SIG-M5 treated with dmso at 0.1 percent for 504 hours (cell line): Measurements from ENCODE around the gene PLEKHG2.
A peak's percentile ranks its signal among the peaks of the same experiment; 100 is the strongest.

Experiments used
- DNase-seq: peaks from one replicate; lab custom pipeline; 2025; ENCODE audit not compliant: unreplicated experiment; lab: John Stamatoyannopoulos, UW

PLEKHG2 gene

DNA sequence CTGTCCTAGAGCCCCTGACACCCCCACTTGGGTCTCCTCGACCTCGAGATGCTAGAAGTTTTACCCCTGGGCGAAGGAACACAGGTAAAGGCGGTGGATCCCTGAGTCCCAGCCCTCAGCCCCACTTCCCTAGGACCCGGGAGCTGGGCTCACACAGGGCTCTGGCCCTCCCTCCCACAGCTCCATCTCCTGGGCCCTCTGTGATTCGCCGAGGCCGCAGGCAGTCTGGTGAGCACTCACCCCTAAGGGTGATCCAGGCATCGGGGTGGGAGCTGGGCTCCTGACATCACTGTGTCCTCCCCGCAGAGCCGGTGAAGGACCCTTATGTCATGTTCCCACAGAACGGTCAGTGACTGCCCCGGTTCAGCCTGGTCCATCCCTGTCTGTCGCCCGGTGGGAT lies 8.3 kb downstream of the PLEKHG2 start:
- no peak for DNase-seq

DNA sequence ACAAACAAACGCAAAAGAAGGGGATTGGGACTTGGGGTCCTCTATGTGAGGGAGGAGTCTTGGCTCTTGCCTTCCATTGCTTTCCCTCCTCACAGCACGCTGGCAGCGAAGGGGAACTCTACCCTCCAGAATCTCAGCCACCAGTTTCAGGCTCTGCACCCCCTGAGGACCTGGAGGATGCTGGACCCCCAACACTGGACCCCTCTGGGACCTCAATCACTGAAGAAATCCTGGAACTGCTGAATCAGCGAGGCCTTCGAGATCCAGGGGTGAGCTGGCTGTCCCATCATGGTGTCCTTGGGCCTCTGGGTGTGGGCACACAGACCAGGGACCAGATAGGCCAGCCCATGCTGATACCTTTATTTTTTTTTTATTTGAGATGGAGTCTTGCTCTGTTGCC lies 9.6 kb downstream of the PLEKHG2 start:
- DNase-seq, result no peak

DNA sequence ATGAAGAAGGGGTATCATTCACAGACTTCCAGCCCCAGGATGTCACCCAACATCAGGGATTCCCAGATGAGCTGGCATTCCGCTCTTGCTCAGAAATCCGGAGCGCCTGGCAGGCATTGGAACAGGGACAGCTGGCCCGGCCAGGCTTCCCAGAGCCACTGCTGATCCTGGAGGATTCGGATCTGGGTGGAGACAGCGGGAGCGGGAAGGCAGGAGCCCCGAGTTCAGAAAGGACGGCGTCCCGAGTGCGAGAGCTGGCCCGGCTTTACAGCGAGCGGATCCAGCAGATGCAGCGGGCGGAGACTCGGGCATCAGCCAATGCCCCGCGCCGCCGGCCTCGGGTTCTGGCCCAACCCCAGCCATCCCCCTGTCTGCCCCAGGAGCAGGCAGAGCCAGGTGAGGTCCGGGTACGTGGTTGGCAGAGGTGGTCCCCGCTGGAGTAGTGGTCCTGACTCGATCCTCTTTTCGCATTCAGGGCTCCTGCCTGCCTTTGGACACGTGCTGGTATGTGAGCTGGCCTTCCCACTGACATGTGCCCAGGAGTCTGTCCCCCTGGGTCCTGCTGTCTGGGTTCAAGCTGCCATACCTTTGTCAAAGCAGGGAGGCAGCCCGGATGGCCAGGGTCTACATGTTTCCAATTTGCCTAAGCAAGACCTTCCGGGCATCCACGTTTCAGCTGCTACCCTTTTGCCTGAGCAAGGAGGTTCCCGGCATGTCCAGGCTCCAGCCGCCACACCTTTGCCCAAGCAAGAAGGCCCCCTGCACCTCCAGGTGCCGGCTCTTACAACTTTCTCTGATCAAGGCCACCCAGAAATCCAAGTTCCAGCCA lies 11.0 kb downstream of the PLEKHG2 start:
- no peak for DNase-seq

DNA sequence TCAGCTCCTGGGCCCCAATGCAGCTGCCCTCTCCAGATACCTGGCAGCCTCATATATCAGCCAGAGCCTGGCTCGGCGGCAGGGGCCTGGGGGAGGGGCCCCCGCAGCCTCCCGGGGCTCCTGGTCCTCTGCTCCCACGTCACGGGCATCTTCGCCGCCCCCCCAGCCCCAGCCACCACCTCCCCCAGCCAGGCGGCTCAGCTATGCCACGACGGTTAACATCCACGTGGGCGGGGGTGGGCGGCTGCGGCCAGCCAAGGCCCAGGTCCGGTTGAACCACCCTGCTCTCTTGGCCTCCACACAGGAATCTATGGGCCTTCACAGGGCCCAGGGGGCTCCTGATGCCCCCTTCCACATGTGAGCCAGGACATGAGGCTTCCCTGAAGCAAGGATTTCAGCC lies 12.5 kb downstream of the PLEKHG2 start:
- DNase-seq, result no peak

DNA sequence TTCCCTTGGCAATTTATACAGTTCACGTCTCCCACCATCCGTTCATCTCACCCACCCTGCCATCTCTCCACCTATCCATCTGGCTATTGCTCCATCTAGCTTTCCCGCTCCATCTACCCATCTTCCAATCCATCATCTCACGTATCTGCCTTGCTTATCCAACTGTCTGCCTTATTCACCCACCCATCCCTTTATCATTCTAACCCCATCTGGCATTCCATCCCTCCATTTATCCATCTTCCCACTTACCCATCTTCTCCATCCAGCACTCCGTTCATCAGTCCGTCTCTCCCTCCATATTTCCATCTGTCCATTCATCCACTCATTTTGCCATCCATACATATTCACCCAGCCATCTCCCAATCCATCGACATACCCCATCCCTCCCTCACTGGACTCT lies 13.3 kb downstream of the PLEKHG2 start:
- DNase-seq, result no peak

DNA sequence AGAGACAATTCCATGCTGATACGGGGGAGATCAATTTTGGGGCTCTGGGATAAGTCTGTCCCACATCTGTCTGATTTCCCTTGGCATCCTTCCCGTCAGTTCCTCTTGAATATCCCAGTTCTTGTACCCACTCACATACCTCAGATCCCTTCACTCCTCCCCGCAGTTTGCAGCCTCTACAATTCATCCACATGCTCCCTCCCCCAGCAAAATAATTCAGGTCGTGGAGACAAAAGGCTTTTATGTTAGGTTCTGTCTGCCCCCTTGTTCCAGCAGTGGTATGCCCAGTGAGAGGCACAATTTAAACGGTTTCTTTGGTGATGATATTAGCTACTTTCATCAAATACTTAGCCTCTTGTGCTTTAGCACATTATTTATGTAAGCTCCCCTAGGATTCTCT lies 13.7 kb downstream of the PLEKHG2 start:
- no peak for DNase-seq

DNA sequence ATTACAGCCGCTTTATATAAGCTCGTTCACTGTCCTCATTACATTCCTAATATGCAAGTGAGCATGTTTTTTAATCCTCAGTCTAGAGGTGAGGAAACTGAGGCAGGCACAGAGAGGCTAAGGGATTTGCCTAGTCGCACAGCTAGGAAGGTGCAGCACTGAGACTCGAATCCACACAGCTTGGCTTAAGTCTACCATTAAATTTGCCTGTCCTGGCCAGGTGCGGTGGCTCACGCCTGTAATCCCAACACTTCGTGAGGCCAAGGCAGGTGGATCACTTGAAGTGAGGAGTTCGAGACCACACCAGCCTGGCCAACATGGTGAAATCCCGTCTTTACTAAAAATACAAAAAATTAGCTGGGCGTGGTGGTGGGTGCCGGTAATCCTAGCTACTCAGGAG lies 15.2 kb downstream of the PLEKHG2 start:
- DNase-seq, result no peak

DNA sequence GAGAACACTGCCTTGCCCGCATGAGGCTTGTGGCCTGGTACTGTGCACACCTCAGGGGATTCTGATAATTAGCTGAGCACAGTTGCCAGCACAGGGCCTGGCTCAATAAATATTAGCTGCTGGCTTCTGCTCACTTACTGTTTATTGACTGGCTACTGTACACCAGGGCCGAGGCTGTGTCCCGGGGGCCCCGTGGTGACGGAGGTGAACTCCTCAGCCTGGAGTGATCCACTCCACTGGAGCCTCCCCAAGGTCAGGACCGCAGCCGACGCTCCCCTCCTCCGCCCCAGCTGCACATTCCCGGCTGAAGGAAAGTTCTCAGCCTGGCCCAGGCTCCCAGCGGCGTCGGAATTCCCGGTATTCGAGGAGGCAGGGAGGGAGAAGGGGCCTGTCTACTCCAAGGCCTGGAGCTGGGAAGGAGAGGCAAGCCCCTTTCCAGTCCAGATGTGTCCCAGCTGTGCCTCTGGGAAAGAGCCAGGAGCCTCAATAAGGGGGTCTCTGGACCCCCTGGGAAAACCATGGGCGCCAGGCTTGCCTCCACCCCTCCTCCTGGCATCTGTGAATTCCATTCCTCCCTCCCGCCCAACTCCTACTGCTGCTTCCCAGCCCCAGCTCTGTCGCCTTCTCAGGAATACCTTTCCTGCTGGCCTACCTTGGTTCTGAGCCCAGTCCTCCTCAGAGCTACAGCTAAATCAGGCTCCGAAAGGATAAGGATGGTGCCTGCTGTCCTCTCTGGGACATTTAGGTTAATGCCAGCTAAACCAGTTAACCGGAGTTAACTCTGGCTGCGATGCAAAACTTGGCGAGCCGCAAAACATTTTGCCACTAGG lies 16.0 kb downstream of the PLEKHG2 start:
- DNase-seq, result no peak

DNA sequence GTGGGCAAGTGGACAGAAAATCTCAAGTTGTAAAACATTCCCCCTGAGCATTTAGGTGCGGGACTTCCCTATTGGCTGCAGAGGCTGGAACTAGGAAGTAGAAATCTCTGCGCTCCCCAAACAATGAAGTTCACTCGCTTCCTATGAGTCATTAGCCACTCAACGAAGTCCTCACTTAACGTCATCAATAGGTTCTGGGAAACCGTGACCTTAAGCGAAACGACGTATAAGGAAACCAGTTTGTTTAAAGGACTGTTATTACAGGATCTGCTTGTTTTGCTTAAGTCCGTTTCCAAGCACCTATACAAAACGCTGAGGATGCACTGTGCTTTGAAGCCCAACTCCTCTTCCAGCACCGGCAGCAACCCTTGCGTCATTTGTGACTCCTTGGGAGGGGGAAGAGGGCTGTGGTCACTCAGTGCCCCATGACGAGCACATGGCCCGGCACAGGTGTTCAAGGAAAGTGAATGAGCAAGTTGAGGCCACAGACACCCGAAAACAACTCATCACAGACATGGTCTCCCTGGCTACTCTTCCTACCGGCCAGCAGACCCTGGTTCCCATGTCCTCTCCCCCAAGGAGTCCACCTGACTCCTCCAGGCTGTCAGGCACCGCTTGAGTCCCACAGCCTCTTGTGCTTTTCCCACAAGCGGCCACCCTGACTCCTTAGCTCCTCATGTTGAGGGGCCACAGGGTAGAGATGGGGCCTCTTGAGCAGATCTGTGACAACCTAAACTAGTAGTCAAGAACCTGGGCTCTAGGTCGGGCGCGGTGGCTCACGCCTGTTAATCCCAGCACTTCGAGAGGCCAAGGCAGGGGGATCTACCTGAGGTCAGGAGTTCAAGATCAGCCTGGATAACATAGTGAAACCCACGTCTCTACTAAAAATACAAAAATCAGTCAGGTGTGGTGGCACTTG lies 18.5 kb downstream of the PLEKHG2 start:
- peak; percentile 95 for DNase-seq

DNA sequence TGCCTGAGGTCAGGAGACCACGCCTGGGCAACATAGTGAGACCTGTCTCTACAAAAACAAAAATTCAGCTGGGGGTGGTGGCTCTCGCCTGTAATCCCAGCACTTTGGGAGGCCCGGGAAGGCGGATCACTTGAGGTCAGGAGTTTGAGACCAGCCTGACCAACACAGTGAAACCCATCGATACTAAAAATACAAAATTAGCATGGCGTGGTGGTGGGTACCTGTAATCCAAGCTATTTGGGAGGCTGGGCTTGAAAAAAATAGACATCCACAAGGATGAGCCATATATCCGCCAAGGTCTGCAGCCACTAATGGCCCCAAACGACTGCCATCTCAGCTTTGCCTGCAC lies 20.2 kb downstream of the PLEKHG2 start:
- DNase-seq, result no peak

DNA sequence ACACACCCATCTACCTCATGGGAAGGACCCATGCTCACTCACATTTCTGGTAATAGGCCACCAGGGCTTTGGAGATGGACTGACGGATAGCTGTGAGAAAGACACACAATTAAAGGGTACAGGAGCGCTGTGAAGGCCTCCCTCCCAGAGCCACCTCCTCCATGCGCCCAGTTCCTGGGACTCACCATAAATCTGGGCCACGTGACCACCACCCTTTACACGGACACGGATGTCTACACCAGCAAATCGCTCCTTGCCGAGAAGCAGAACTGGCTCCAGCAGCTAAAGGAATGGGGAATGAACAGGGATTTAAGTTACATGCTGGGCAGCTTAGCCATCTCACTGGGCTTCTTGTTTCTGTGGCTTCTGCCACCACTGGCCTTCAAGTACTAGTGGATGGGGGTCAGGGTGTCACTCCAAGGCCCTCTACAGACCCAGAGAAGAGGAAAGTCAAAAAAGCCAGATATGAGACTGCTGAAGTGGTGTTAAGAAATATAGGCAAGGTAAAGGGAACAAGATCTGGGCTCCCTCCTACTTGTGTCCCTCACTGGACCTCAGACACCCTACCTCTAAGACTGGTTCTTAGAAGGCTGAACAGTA lies 21.1 kb downstream of the PLEKHG2 start:
- no peak for DNase-seq

DNA sequence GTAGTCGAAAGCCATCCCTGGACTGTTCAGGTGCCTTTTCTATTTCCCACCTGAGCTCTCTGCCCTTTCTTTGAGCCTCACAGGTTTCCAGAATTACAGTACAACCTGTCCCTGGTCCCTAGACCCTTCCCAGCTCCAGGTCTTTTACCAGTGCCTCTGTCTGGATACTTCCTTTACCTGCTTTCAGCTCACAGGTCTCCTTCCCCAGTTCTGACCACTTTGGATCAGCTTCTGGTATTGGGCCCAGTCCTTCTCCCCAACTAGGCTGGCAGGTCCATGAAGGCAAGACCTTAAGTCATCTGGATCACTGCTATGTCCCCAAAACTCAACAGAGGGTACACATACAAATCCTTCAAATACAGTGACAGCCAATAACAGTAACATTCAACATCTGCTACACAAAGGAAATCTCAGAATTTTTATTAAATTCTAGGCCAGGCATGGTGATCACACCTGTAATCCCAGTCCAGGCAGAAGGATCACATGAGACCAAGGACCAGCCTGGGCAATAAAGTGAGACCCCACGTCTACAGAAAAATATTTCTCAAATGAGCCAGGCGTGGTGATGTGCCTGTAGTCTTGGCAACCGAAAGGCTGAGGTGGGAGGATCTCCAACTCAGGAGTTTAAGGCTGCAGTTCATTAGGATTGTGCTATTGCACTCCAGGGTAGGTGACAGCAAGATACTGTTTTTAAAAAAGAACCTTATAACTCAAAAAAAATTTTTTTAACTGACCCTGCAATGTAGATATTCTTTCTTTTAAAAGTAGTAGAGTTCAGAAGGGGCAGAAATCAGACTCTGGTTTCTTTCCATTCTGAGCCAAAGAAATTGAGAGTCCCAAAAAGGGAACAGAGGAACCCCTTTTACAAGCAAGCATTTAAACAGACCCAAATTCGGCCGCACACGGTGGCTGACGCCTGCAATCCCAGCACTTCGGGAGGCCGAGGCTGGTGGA lies 21.9 kb downstream of the PLEKHG2 start:
- no peak for DNase-seq

DNA sequence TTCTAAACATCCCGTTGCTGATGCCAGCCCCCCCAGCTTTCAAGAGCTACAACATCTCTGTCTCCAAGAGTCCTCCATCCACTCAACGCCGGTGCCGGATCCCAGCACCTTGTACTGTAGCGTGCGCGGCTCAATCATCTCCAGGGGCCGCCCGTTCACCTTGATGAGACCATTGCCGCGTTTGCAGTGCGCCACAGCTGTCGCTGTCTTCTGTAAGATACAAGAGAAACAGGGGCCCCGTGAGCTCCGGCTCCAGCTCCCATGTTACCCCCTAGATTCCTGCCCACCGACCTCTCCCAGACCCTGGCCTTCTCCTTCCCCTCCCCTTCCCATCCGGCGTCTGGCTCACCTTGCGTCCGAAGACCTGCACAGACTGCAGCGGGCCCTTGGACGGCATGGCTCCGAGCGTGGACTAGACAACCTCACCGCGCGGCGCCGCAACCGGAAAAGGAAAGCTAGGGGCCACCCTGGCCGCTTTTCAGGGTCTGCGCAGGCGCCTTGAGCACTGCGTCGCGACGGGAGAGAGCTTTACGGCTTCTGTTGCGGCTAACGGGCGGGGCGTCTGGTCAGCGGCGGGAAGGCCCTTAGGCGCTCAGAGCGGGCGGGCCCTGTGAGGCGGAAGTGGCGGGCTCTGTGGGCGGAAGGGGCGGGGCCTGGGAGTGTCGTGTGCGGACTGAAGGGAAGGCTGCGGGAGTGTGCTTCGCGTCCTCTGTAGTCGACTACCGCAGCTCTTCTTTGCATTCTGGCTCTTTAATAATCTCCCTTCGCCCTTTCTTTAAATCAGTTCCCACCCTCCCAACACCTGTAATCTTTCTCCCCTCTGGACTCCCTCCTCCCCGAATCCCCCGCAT lies 23.3 kb downstream of the PLEKHG2 start, which contains the start of gene RPS16:
RPS16 (minus strand) TSS at position 451 of the 851 bp plus-strand sequence; CDS start at position 397, 54 bp downstream.
- DNase-seq, result peak; percentile 97

DNA sequence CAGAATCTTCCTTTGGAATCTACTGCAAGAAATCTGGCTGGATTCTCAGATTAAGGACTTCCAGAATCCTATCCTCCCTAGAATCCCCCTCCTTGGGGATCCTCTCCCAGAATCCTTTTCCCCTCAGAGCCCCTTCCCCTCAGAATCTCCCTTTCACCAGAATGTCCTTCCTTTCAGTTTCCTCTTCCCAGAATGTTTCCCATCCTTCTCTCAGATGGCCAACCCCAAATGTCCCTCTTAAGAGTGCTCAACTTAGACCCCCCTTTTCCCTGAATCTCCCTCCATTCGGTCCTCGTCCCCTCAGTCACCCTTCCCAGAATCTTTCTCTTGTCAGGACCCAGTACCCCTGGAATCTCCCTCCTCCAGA lies 23.9 kb downstream of the PLEKHG2 start:
- no peak for DNase-seq

DNA sequence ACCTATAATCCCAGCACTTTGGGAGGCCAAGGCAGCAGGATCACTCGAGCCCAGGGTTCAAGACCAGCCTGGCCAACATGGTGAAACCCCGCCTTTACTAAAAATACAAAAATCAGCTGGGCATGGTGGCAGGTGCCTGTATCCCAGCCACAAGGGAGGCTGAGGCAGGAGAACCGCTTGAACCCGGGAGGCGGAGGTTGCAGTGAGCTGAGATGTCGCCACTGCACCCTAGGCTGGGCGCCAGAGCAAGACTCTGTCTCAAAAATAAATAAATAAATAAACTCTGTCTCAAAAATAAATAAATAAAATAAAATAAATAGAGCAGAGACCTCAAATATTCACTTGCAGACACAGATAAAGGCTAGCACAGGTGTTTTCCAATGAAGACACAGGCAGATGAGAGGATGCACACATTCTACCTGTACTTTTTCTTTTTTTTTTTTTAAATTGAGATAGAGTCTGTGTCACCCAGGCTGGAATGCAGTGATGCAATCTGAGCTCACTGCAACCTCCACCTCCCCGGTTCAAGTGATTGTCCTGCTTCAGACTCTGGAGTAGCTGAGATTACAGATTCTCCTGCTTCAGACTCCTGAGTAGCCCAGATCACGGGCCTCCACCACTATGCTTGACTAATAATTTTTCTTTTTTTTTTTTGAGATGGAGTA lies 25.9 kb downstream of the PLEKHG2 start:
- DNase-seq, result no peak

DNA sequence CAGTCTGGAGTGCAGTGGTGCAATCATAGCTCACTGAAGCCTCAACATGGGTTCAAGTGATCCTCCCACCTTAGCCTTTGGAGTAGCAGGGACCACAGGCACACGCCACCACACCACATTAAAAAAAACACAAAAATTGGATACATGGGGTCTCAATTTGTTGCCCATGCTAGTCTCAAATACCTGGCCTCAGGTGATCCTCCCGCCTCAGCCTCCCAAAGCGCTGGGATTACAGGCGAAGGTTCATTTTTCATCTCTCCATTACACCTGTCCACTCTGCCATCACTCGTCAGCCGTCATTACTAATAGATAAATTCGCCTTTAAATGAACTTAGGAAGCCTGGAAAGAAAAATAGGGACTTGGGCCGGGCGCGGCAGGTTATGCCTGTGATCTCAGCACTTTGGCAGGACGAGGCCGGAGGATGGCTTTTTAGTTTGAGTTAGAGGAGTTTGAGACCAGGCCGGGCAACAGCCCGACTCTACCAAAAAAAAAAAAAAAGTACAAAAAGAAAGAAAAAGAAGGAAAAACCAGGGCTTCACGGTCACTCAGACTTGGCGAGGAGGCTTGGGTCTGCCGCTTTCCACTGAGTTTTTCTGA lies 32.2 kb downstream of the PLEKHG2 start:
- DNase-seq, result no peak

DNA sequence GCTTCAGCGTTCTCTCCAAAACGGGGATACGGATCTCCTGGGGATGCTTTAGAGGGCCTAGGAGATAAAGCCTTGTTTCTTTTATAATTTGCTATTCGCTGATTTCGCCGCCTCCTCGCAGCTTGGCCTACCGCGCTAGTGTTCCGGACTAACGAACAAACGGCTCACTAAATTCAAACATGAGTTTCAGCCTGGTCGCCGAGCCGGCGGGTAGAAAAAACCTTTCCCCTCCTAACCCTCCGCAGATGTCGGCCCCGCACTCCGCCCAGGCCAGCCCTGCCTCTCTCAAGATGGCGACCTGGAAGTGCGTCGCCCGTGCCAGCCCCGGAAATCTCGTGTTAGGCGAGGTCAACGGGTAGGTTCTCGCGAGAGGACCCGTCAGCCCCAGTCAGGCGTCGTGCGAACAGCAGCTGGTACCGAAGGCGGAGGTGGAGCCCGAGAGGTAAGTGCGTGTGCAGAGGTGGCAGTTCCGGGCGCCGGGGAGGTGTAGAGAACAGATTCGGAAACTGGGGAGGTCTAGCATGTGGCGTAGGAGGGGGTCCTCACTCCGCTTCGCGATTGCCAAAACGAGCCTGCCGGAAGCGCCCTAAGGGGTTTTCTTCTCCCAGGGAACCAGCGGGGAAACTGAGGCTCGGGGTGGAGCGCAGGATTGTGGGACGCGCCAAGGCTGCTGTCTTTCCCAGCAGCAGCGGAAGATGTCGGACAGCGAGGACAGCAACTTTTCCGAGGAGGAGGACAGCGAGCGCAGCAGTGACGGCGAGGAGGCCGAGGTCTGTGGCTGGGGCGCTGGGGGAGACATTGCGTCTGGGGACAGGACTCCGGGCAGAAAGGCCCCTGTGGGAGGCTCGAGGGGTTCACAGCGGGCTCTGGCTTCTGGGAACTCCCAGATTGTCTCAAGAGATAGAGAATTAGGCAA lies 33.0 kb downstream of the PLEKHG2 start, which contains the start of gene SUPT5H:
SUPT5H (plus strand) TSS at position 387 of the 916 bp plus-strand sequence; CDS start at position 696, 309 bp downstream.
- DNase-seq, result peak; percentile 96
